ENCODE results near the gene UBE4B.

DNA sequence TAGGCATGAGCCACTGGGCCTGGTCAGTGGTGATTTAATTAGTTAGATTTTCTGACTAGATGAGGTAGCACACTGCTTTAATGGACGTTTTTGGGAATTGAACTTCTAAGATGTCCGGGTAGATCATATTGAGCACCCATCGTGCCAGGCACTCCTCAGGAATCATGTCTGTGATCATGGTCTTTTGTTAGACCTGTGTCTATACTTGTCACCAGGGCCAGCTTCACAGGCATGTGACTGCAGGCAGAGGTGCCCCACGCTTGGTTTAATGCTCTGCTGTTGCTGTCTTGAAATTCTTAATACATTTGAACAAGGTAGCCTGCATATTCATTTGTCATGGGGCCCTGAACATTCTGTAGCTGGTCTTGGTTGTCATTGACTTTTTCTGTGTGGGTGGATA, 19.6 kb downstream of the UBE4B start:
- TF ChIP-seq, protein P1, sequence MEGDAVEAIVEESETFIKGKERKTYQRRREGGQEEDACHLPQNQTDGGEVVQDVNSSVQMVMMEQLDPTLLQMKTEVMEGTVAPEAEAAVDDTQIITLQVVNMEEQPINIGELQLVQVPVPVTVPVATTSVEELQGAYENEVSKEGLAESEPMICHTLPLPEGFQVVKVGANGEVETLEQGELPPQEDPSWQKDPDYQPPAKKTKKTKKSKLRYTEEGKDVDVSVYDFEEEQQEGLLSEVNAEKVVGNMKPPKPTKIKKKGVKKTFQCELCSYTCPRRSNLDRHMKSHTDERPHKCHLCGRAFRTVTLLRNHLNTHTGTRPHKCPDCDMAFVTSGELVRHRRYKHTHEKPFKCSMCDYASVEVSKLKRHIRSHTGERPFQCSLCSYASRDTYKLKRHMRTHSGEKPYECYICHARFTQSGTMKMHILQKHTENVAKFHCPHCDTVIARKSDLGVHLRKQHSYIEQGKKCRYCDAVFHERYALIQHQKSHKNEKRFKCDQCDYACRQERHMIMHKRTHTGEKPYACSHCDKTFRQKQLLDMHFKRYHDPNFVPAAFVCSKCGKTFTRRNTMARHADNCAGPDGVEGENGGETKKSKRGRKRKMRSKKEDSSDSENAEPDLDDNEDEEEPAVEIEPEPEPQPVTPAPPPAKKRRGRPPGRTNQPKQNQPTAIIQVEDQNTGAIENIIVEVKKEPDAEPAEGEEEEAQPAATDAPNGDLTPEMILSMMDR (IDR thresholded peaks at IDR 0.05; ENCODE audit: poor library complexity): no peak
- TF ChIP-seq EZH2 (IDR thresholded peaks at IDR 0.05; ENCODE audit: borderline replicate concordance): no peak

Data from hepatocyte (in vitro differentiated cells).